Smooth muscle cell (in vitro differentiated cells): ENCODE results near the gene ZNF445. TPM values are rescaled to one million over a fixed set of nuclear protein-coding genes. Genes with fewer than 3 reads are reported as not detected.

Experiments used
- DNase-seq: peaks from one replicate; lab custom pipeline; 2025; ENCODE audit not compliant: unreplicated experiment; lab: John Stamatoyannopoulos, UW
- H2AFZ ChIP-seq: fragments of 200-600 bp; sonication (generic); 2 replicates; pipeline ENCODE4 v1.6.0; 2016; ENCODE audit warnings: antibody characterized with exemption, low read depth, mild to moderate bottlenecking
- H3F3A ChIP-seq: fragments of 200-600 bp; sonication (generic); 2 replicates; pipeline ENCODE4 v1.6.0; 2017; ENCODE audit warnings: antibody characterized with exemption, low read depth
- H3K27ac ChIP-seq: fragments of 200-600 bp; sonication (generic); 2 replicates; pipeline ENCODE4 v1.5.1; 2016; ENCODE audit warnings: low read depth, mild to moderate bottlenecking
- H3K27me3 ChIP-seq: fragments of 200-600 bp; sonication (generic); 2 replicates; pipeline ENCODE4 v1.6.1; 2016; ENCODE audit warnings: low read depth, mild to moderate bottlenecking
- H3K36me3 ChIP-seq: fragments of 200-600 bp; sonication (generic); 2 replicates; pipeline ENCODE4 v1.5.1; 2016; ENCODE audit warnings: low read depth
- H3K4me1 ChIP-seq: fragments of 200-600 bp; sonication (generic); 2 replicates; pipeline ENCODE4 v1.5.1; 2016; ENCODE audit warnings: low read depth
- H3K4me2 ChIP-seq: fragments of 200-600 bp; sonication (generic); 2 replicates; pipeline ENCODE4 v1.6.0; 2016; ENCODE audit warnings: mild to moderate bottlenecking
- H3K4me3 ChIP-seq: fragments of 200-600 bp; sonication (generic); 2 replicates; pipeline ENCODE4 v1.5.1; 2016; ENCODE audit warnings: mild to moderate bottlenecking
- H3K79me2 ChIP-seq: fragments of 200-600 bp; sonication (generic); 2 replicates; pipeline ENCODE4 v1.6.0; 2016; ENCODE audit warnings: low read depth, mild to moderate bottlenecking
- H3K9ac ChIP-seq: fragments of 200-600 bp; sonication (generic); 2 replicates; pipeline ENCODE4 v1.6.0; 2016; ENCODE audit warnings: low read depth
- H3K9me3 ChIP-seq: fragments of 200-600 bp; sonication (generic); replicated peaks from 2 replicates; pipeline ENCODE4 v1.5.1; 2016; ENCODE audit warnings: low read depth
- H4K20me1 ChIP-seq: fragments of 200-600 bp; sonication (generic); 2 replicates; pipeline ENCODE4 v1.6.0; 2016; ENCODE audit warnings: low read depth
- CTCF ChIP-seq: fragments of 200-600 bp; sonication (generic); IDR thresholded peaks from 2 replicates; pipeline ENCODE4 v1.5.1; 2017; ENCODE audit warnings: borderline replicate concordance, mild to moderate bottlenecking, antibody characterized with exemption; ENCODE audit not compliant: insufficient read depth, poor library complexity, severe bottlenecking
- WGBS: methylation state at CpG from one replicate; pipeline ENCODE4 v1.1.7; 2016; ENCODE audit warnings: low lambda C conversion rate; 5-methylcytosine and 5-hydroxymethylcytosine counted together
- polyA plus RNA-seq: library from polyadenylated mRNA; unstranded; fragments of >200 nt; fragmentation: Nextera tagmentation; extraction: Ambion mirVana; gene quantifications from 2 replicates; pipeline ENCODE4 v1.2.1, GENCODE V29; 2016
- total RNA-seq: library from RNA; depleted of rRNA; stranded (reverse); fragments of >200 nt; gene quantifications from 2 replicates; pipeline ENCODE4 v1.2.3, GENCODE V29; 2014

The ZNF445 gene
- total and polyA plus RNA-seq, 2 experiments from 2014 or later, result 4.7 to 8.5 TPM

- no peaks in the 10 kb centered on the region for H3K4me1 ChIP-seq
- H2AFZ ChIP-seq, result no peak overlapping the region
- TF ChIP-seq CTCF, result no peak
- no peaks in the 10 kb centered on the region for H3K27me3 ChIP-seq
- WGBS, result 90% methylated on average over 10 of the region's 10 CpGs
- H4K20me1 ChIP-seq, result no peaks in the 10 kb centered on the region
- H3K27ac ChIP-seq, result no peak overlapping the region
- DNase-seq, result no peak
- no peaks in the 10 kb centered on the region for H3K9me3 ChIP-seq
- no peaks in the 10 kb centered on the region for H3K79me2 ChIP-seq
- H3K36me3 ChIP-seq, result no peaks in the 10 kb centered on the region
- no peak overlapping the region for H3K4me2 ChIP-seq
- H3K4me3 ChIP-seq, result no peak overlapping the region
- H3K9ac ChIP-seq, result no peak overlapping the region
- H3F3A ChIP-seq, result no peaks in the 10 kb centered on the region
Observed at GRCh38 chr3:44412365-44412764, 65.1 kb downstream of the ZNF445 start.

- Histone ChIP-seq H3K4me1 (no peaks in the 10 kb centered on the region), H3K9me3 (no peaks in the 10 kb centered on the region), H3F3A (no peaks in the 10 kb centered on the region), H3K4me3 (no peak overlapping the region), H3K36me3 (no peaks in the 10 kb centered on the region), H3K27ac (no peak overlapping the region), H3K9ac (no peak overlapping the region), H4K20me1 (no peaks in the 10 kb centered on the region), H3K79me2 (no peaks in the 10 kb centered on the region), H2AFZ (no peak overlapping the region), H3K4me2 (no peak overlapping the region), H3K27me3 (no peaks in the 10 kb centered on the region)
- TF ChIP-seq CTCF, result no peak
- 92% methylated on average over 11 of the region's 11 CpGs for WGBS
- no peak for DNase-seq
Observed at GRCh38 chr3:44411031-44411645, 66.3 kb downstream of the ZNF445 start.

- WGBS, result 85% methylated on average over 4 of the region's 4 CpGs
- Histone ChIP-seq H3K79me2 (no peaks in the 10 kb centered on the region), H3K9me3 (no peaks in the 10 kb centered on the region), H4K20me1 (no peaks in the 10 kb centered on the region), H3K4me1 (no peaks in the 10 kb centered on the region), H3K4me3 (no peak overlapping the region), H3K9ac (no peak overlapping the region), H2AFZ (no peak overlapping the region), H3K36me3 (no peaks in the 10 kb centered on the region), H3K27ac (no peak overlapping the region), H3K27me3 (no peaks in the 10 kb centered on the region), H3F3A (no peaks in the 10 kb centered on the region), H3K4me2 (no peak overlapping the region)
- TF ChIP-seq CTCF, result no peak
- DNase-seq, result no peak
Observed at GRCh38 chr3:44409640-44410410, 67.6 kb downstream of the ZNF445 start.
